ENCODE results near the gene CAPN12.

Gene CAPN12

GRCh38 chr19:38704488-38705026 is 39.7 kb downstream of the CAPN12 start:
- in situ Hi-C loops (cut with MboI; ENCODE audit: low pct_unique_long_range_greater_than_20kb, low sequenced_read_pairs, unreplicated experiment) = no loop called here
- DNase-seq (ENCODE audit: low spot score) = no peak
- no peak for TF ChIP-seq CTCF (IDR thresholded peaks at IDR 0.05; ENCODE audit: extremely low read depth, insufficient read depth, missing control alignments)

GRCh38 chr19:38703509-38703908 is 40.8 kb downstream of the CAPN12 start:
- no peak for TF ChIP-seq CTCF (IDR thresholded peaks at IDR 0.05; ENCODE audit: extremely low read depth, insufficient read depth, missing control alignments)
- in situ Hi-C loops (cut with MboI; ENCODE audit: low pct_unique_long_range_greater_than_20kb, low sequenced_read_pairs, unreplicated experiment) = no loop called here
- no peak for DNase-seq (ENCODE audit: low spot score)

- TF ChIP-seq CTCF (IDR thresholded peaks at IDR 0.05; ENCODE audit: extremely low read depth, insufficient read depth, missing control alignments) = no peak
- in situ Hi-C loops (cut with MboI; ENCODE audit: low pct_unique_long_range_greater_than_20kb, low sequenced_read_pairs, unreplicated experiment) = no loop called here
- DNase-seq (ENCODE audit: low spot score) = no peak
Measured at GRCh38 chr19:38702278-38702677, 42.0 kb downstream of the CAPN12 start.

GRCh38 chr19:38701455-38702063 is 42.7 kb downstream of the CAPN12 start:
- TF ChIP-seq CTCF (IDR thresholded peaks at IDR 0.05; ENCODE audit: extremely low read depth, insufficient read depth, missing control alignments) = no peak
- DNase-seq (ENCODE audit: low spot score) = no peak
- in situ Hi-C loops (cut with MboI; ENCODE audit: low pct_unique_long_range_greater_than_20kb, low sequenced_read_pairs, unreplicated experiment) = no loop called here

- no peak for TF ChIP-seq CTCF (IDR thresholded peaks at IDR 0.05; ENCODE audit: extremely low read depth, insufficient read depth, missing control alignments)
- no peak for DNase-seq (ENCODE audit: low spot score)
- in situ Hi-C loops (cut with MboI; ENCODE audit: low pct_unique_long_range_greater_than_20kb, low sequenced_read_pairs, unreplicated experiment) = no loop called here
Measured at GRCh38 chr19:38700902-38701454, 43.3 kb downstream of the CAPN12 start.

GRCh38 chr19:38700350-38700901 is 43.8 kb downstream of the CAPN12 start:
- in situ Hi-C loops (cut with MboI; ENCODE audit: low pct_unique_long_range_greater_than_20kb, low sequenced_read_pairs, unreplicated experiment) = no loop called here
- DNase-seq (ENCODE audit: low spot score) = no peak
- TF ChIP-seq CTCF (IDR thresholded peaks at IDR 0.05; ENCODE audit: extremely low read depth, insufficient read depth, missing control alignments) = no peak

Measured in GM13977 (cell line).